Esophagus squamous epithelium (tissue), 4 donors: ENCODE measurements around the gene R3HDM4.
"Not testable (repeated sequence)": the region's sequence is repeated elsewhere in the genome, so short reads cannot be mapped to it uniquely, and the experiment has no call there.

ENCODE experiments used
- POLR2A ChIP-seq, 4 donors: fragments of 450-650 bp; IDR thresholded peaks; one replicate each; pipeline ENCODE4 v1.6.1; 2017; ENCODE audit warnings: antibody characterized with exemption in 4 of 4, mild to moderate bottlenecking in 4 of 4, moderate library complexity in 3 of 4
- TF ChIP-seq, protein P1 (sequence below), 6 experiments: fragments of 450-650 bp in 4 of 6; fragments of 200-600 bp in 2 of 6; sonication (generic) in 2 of 6; IDR thresholded peaks; one replicate each; pipeline ENCODE4 v1.5.1; 2016 to 2019; ENCODE audit warnings: antibody characterized with exemption in 6 of 6, mild to moderate bottlenecking in 4 of 6, moderate library complexity in 4 of 6

GRCh38 chr19:877992-878660, 34.9 kb downstream of the R3HDM4 start:
- not testable (repeated sequence) for TF ChIP-seq POLR2A (IDR thresholded peaks at IDR 0.05)
- TF ChIP-seq, protein P1, sequence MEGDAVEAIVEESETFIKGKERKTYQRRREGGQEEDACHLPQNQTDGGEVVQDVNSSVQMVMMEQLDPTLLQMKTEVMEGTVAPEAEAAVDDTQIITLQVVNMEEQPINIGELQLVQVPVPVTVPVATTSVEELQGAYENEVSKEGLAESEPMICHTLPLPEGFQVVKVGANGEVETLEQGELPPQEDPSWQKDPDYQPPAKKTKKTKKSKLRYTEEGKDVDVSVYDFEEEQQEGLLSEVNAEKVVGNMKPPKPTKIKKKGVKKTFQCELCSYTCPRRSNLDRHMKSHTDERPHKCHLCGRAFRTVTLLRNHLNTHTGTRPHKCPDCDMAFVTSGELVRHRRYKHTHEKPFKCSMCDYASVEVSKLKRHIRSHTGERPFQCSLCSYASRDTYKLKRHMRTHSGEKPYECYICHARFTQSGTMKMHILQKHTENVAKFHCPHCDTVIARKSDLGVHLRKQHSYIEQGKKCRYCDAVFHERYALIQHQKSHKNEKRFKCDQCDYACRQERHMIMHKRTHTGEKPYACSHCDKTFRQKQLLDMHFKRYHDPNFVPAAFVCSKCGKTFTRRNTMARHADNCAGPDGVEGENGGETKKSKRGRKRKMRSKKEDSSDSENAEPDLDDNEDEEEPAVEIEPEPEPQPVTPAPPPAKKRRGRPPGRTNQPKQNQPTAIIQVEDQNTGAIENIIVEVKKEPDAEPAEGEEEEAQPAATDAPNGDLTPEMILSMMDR (IDR thresholded peaks at IDR 0.05) = not testable (repeated sequence)
